ENCODE results near the gene CLCN6.

DNA sequence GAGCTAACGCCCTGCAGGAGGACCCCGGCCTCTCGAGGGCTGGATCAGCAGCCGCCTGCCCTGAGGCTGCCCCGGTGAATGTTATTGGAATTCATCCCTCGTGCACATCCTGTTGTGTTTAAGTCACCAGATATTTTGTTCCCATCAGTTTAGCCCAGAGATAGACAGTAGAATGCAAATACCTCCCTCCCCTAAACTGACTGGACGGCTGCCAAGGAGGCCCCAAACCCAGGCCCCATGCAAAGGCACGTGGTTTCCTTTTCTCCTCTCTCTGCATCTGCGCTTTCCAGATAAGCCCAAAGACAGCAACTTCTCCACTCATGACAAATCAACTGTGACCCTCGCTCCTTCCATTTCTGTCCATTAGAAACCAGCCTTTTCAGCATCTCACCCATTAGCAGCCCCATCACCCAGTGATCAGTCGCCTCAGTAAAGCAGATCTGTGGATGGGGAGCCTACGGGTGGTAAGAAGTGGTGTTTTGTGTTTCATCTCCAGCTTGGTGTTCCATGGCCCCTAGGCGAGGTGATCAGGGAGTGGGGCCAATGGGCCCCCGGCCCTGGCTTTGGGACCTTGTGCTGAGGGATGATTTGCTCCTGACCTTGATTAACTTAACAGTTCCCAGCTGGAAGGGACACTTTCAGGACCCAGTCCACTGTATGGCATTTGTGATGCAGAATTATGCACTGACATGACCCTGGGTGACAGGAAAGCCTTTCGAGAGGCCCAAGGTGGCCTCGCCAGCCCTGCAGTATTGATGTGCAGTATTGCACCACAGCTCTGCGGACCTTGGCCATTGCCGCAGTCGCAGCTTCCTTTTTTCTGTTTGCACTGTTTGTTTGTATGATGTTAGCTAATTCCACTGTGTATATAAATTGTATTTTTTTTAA is 36.4 kb downstream of the CLCN6 start:
- TF ChIP-seq CEBPB (IDR thresholded peaks at IDR 0.05): no peak
- TF ChIP-seq, protein P1, sequence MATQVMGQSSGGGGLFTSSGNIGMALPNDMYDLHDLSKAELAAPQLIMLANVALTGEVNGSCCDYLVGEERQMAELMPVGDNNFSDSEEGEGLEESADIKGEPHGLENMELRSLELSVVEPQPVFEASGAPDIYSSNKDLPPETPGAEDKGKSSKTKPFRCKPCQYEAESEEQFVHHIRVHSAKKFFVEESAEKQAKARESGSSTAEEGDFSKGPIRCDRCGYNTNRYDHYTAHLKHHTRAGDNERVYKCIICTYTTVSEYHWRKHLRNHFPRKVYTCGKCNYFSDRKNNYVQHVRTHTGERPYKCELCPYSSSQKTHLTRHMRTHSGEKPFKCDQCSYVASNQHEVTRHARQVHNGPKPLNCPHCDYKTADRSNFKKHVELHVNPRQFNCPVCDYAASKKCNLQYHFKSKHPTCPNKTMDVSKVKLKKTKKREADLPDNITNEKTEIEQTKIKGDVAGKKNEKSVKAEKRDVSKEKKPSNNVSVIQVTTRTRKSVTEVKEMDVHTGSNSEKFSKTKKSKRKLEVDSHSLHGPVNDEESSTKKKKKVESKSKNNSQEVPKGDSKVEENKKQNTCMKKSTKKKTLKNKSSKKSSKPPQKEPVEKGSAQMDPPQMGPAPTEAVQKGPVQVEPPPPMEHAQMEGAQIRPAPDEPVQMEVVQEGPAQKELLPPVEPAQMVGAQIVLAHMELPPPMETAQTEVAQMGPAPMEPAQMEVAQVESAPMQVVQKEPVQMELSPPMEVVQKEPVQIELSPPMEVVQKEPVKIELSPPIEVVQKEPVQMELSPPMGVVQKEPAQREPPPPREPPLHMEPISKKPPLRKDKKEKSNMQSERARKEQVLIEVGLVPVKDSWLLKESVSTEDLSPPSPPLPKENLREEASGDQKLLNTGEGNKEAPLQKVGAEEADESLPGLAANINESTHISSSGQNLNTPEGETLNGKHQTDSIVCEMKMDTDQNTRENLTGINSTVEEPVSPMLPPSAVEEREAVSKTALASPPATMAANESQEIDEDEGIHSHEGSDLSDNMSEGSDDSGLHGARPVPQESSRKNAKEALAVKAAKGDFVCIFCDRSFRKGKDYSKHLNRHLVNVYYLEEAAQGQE (IDR thresholded peaks at IDR 0.05; ENCODE audit: low read depth): no peak
- TF ChIP-seq, protein P2, sequence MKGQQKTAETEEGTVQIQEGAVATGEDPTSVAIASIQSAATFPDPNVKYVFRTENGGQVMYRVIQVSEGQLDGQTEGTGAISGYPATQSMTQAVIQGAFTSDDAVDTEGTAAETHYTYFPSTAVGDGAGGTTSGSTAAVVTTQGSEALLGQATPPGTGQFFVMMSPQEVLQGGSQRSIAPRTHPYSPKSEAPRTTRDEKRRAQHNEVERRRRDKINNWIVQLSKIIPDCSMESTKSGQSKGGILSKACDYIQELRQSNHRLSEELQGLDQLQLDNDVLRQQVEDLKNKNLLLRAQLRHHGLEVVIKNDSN (IDR thresholded peaks at IDR 0.05): no peak
- no peak for TF ChIP-seq CREB1 (IDR thresholded peaks at IDR 0.05; ENCODE audit: low read depth)
- no peak for TF ChIP-seq EP300 (IDR thresholded peaks at IDR 0.05; ENCODE audit: borderline replicate concordance)
- no peak for TF ChIP-seq EGR1 (IDR thresholded peaks at IDR 0.05)

Data from Ishikawa (cell line).